Hematopoietic multipotent progenitor cell treated with erythropoietin and hydrocortisone succinate and interleukin-3 and kit ligand, for 8 days (in vitro differentiated cells): Measurements from ENCODE around the gene SH2D7.

Experiments used
- DNase-seq: peaks from one replicate; pipeline ENCODE4 v3.0.0-alpha.2; 2015

The SH2D7 gene

DNA sequence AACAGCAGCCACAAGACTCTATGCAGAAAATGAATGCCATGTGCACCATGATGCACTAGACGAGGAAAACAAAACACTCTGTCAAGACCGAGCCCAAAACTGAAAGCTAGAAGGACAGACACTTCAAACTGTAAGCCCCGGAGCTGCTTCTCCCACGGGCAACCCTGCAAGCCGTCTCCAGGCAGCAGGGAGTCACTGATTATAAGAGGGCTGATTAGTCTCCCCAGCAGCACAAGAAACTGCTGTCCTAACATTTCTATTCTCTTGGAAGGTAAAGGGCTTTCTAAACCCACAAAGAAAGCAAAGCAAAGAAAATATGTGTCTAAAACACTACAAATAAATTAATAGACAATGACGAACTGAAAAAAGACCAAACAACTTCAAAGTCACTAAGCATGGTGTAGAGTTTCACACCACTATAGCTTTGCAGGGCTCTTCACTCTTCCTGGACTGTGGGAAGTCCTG is 30.4 kb upstream of the SH2D7 start:
- peak; percentile 60 for DNase-seq

DNA sequence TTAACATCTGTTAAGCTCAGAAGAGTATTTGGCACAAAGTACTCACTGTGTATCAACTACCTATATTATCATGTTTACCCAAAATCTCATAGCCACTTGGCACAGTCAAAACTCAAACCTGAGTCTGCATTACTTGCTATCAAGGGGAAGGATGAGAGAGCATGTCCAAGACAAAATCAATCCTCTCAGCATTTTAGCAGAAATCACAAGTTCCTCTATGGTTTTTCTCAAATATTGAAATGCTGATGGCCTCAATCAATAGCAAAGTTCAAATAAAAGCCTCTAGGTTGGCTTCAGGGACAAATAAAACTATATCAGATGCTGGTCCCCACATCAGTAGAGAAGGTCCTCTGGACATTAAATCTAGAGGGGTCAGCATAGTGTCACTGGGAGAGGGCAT is 29.1 kb upstream of the SH2D7 start:
- no peak for DNase-seq

DNA sequence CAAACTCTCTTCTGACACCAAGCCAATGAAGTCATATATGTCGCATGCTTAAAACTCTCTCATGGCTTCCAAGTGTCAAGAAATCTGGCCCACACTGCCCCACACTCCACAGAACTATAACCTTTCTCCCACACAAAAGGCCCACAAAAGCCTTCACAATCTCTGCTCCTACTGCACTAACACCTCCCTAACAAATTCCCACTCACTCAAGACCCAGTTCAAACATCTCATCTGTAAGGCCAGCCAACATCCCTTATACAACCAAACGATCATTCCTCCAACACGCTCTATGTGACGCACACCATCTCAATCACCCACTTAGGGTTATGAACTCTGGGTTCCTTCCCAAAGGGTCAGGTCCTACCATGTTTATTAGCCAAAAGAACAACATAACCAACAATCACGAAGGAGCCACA is 28.4 kb upstream of the SH2D7 start:
- no peak for DNase-seq

DNA sequence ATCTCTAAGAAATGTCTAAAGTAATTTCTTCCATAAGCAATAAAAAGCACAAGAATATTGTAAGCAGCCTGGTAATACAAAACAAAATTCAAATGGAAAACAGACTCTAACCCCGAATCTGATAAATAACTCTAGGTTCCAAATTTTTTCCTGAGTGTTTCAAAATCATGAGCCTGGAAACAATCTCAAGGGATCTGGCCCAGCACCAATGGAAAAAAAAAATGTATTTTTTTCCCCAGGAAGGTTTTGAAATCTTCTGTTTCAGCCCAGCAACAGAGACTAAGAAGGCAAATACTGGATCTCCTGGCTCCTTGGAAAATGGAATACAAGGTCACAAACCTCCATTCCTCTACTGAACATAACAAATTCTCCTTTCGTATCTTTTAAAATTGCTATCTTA is 27.8 kb upstream of the SH2D7 start:
- no peak for DNase-seq

DNA sequence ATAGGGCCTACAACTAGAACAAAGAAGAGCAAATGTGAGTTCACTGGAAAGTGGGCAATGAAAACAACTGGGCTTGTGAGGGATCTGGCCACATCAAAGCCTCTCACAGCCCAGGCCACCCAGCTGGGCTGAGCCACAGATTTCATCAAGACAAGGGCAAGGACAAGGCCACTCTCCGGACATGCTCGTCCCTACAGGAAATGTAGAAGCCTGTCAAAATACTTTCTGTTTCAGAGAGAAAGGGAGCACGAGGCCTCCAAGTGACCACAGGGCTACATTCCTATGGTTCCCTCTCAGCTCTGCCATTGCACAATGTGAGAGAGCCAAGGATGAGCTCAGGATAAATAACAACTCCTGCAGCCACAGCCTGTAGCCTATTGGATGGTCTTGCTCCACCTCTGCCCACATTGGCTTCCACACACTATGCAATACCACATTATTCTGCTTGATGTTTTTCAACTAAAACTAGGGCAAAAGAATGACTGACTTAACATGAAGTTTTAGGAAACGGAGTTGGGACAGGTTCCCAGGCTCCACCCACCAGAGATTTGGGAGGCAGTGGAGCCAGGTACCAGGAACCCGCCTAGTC is 27.0 kb upstream of the SH2D7 start:
- no peak for DNase-seq

DNA sequence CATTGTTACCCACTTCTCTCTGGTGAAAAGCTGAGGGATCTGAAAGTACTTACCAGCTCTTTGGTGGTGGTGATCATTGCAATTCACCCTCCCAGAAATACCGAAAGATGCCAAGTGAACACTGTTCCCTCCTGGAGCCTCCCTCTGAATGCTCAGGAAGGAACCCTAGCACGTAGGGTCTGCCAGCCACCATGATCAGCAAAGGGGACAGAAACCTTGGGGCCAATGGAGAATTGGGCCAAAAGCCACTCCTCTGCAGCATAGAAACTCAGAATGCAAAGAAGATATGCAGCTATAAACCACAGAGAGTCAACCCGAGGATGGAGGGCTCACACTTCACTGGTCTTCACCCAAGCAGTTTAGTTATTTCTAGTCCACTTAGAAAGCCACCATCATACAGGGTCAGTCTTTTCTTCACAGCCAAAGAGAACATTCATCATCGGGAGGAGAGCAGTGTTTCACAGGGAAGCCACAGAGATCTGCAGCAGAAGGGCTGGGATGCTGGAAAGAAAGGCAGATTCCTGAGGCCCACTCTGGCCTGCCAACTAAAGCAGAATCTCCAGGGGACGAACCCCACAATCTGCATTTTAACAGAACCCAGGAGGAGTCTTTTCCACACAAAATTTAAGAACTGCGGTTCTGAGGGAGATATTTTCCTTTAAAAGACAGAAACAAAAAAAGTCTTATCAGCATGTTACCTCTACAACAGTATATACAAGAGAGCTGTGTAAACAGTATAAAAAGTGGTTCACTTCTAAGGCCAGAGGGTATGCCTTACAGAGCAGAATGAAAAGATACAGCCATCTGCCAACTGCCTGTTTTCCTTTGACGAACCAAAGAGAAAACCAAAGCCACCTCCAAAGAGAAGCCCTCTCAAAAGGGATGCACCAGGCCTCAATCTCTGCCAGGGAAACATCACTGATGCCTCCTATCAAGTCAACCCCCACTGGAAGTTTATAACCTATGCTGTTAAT is 26.1 kb upstream of the SH2D7 start:
- DNase-seq = no peak

DNA sequence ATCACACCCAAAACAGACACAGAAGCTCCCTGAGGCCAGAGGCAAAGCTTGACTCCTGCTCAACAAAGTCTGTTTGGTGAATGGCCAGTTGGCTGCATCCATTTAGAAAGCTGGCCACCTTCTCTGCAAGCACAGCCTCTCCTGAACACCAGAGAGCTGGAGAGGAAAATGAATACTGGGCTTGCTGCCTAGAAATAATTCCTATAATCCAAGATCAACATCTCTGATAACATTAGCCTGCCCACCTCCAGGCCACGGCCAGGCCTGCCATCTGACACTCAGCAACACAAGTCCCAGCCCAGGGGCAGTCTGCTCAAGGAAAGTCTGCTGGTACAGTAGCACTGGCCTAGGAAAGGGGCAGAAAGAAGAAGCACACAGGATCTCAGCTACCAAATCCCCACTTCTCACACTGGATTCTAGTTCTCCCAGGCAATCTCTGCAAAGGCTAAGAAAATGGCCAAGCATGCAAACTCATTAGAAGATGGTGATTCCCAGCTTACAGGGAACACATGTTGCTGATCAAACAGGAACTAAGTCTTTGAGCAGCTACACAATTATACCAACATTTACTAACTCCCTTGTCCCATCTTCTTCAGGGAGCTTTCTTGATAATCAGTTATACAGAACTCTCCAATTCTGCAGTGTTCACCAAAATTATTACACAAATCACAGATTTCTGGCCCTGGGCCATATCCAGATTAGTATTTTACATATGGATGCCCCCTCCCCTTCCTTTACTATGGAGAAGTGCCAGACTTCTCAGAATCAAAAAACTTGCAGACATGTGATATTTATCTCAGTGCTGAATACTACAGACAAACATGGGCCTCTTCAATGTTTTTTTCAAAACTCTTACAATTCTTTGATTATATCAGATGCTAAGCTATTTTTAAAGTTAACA is 24.8 kb upstream of the SH2D7 start:
- DNase-seq = no peak

DNA sequence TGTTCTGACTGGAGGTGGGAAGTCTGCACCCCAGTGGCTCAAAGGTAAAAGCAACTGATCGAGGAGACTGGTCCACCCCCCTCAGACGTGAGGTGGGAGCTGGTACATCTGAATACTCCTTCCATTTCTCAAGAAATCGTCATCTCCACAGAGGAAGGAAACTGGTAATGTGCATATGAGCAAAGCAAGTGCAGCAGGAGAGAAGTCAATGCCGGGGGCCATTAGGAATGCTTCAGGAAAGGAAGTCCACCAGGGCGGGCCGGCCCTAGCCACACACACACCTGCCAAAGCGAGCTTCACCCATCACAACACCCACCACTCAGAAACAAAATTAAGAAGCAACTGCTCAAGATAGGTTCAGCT is 23.3 kb upstream of the SH2D7 start:
- no peak for DNase-seq

DNA sequence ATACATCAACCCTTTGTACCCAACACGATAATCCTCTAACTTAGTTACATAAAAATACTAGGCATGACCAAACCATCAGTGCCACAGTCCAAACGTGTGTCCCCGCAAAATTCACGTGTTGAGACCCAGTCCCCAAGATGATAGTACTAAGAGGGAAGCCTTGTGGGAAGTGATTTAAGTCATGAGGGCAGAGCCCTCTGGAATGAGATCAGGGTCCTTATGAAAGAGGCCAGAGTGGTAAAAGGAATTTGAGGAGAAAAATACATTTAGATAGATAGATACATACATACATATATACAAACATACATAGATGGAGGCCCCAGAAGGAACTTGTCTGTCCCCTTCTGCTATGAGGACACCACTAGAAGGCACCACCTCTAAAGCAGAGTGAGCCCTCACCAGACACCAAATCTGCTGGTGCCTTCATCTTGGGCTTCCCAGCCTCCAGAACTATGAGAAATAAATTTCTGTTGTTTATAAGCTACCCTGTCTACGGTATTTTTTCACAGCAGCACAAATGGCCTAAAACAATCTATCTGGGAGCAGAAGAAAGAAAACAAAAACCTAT is 22.8 kb upstream of the SH2D7 start:
- no peak for DNase-seq

DNA sequence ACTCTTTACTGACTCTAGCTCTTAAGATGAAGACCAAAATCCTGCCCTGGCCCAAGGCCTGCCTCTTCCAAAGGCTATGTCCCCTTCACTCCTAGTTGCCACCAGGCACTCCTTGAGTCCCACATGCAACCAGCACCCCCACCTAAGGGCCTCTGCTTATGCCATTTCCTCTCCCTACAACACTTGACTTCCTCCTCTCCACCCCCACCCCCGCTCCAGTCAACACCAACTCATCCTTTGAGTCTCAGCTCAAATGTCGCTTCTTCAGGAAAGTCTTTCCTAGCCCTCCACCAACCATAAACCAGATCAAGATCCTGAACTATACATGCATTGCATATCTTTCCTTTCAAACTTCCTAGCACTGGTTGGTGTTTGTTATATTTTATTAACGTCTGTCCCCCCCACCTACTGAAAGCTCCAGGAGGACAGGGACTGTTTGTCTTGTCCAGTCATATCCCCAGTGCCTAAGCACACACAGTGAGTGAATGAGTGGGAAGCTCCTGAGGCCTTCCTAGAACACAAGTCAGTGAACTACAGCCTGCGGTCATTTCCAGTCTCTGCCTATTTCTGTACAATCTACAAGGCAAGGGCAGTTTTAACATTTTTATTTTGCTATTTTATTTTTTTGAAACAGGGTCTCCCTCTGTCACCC is 22.2 kb upstream of the SH2D7 start:
- no peak for DNase-seq

DNA sequence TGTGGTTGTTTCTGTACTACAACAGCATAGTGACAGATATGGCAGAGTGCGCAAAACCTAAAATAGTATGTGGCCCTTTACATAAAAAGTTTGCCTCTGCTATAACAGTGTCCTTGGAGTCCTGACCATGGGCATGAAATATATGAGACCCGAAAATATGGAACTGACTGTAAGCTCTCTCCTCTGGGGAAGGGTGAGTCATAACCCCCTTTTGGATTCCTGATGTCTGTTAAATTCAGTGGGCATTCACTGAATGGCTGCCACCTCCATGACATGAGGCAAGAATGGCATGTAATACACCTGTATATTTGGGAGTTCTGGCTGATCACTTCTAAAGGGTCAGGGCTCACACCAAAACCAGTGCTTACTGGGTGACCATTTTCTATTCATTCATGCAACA is 21.0 kb upstream of the SH2D7 start:
- DNase-seq = no peak

DNA sequence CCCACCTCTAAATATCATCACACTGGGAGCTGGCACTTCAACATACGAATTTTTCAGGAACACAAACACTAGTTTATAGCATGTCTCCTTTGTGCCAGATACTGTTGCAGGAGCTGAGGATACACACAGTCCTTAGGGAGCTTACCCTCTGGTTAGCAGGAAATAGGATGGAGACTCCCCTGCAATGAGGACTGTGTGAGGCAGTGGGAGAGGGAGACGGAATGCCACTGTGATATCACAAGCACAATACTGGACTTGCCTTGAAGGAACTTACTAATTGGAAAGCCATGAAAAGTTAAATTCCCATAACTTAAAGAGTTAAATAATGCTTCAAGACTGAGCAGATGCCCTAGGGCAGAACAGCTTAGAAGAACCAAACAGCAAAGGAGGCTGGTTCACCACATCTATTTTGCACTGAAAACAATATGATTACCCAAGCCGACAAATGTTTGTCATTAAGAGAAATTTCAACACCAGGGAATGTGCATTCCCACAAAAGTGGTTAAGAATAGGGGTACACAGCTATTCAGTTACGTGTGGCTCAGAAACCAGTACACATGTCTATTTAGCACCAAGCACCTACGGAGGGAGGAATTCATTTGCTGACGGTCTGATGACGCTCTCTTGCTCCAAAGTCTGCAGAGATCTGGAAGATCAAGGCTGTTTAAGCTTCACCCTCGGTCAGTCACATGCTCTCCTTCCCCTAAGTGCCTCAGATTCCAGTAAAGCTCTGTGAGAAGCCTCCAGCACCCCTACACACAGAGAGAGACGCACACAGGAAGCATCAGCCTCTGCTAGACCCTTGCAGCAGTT is 20.1 kb upstream of the SH2D7 start:
- DNase-seq = no peak

DNA sequence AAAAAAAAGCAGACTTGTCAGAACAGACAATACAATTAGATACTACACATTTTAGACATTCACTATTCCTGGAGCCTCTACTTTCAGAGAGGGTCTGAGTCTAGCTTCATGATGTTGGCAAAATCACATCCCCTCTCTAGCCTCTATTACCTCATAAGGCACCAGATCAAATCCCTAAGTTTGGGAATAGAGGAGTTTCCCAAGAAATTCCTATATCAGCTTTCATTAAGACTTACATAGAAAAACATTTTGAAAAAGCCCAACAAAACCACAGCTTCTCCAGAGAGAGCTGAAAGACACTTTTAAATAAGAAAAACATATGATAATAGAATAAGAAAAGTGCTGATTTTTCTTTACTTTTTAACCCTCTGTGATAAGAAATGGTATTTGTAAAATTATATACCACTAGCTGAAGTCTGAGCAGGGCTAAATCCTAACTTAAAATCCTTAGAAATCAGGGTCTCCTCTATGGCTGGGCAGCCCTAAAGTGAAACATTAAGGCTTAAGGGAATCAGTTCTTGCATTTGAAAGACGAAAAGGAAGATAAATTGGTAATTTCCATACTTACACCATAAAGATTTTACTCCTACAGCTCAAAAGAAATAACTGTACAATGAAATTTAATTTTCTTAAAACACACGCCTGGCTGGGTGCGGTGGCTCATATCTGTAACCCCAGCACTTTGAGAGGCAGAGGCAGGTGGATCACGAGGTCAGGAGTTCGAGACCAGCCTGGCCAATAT is 19.1 kb upstream of the SH2D7 start:
- DNase-seq = no peak

DNA sequence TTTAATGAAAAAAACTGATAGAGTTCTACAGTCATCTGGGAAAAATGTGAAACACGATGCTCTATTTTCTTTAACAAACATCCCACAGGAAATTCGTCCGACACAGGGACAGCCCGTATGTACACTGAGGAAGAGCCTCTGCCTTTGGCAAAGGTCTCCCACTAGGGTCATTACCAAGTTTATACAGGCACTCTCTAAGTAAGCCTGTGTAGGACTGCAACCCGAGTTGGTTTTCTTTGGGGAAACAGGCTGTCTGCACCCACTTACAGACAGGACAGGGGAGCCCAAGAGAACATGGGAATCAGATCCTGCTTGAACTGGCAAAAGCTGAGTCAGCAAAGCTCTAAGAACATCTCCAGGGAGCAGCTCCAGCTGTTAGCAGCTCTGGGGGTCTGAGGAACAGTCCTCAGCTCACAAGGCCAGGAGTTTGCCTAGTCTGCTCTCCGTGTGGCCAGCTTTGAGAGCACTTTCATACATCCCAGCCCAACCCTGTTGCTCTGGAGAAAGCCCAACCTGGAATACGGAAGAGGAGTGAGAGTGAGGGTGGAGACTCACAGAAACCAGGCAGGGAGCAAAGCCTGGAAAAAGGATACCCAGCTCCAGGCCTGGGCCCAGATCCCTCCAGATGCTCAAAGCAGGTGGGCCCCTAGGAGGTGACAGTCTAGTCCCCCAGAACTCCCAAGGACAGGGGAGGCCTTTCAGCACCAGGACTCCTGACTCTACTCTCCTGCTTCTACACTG is 16.7 kb upstream of the SH2D7 start:
- DNase-seq = no peak

DNA sequence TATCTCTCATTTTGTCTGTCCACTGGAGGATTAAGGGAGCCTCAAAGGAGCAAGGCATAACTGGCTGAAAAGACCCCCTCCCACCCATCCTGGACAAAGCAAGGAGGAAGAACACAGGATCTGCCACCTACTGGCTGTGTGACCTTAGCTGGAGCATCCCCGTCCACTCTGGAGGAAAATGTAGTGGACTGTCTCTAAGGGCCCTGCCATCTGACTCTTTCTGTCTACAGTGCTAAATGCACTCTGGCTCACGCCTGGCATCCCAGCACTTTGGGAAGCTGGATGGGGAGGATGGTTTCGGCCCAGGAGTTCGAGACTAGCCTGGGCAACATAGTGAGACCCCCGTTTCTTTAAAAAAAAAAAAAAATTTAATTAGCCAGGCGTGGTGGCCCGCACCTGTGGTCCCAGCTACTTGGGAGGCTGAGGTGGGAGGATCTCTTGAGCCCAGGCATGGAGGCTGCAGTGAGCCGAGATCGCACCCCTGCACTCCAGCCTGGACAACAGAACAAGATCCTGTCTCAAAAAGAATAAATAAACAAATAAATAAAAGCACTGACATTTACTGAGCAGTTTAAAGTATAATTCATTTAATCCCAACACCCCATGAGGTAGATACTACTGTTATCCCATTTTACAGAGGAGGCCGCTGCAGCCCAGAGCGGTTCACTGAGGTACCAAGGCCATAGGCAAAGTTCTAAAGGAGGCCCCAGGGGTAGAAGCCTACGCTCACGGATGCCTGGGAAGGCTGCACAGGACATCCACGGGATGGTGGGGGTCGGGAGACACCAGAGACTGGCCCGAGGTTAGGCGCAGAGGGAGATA is 15.9 kb upstream of the SH2D7 start:
- no peak for DNase-seq

DNA sequence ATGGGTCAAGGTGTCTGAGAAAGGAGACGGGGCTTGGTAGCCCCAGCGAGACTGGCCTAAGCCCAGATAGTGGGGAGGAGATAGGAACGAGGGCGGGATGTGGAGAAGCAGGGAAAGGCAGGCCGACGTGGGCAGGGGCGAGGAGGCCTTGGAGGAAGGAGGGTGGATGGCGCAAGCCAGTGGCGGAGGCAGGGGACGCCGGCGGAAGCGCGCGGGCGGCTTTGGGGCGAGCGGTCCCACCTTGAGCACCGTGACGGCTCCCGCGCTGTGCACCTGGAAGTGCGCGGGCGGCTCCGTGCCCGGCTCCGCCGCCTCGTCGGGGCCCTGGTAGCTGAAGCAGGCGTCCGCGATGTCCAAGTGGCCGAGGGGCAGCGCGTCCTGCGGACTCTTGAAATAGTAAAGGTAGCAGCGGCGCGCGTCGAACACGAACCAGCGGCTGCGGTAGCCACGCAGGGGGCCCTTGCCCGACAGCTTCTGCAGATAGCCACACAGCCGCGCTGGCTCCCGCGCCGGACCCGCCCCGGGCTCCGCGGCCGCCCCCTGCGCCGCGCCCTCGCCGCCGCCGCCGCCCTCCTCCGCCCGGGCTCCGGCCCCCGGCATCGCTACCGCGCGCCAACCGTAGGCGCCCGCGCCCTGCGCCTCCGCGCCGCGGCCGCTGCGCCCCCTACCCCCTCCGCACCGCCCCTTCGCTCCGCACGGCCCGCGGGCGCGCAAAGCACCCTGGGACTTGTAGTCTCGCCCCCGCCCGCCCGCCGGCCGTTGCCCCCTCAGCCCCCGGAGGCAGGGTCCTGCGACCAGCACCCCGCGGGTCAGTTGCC is 15.1 kb upstream of the SH2D7 start, which contains the start of gene TBC1D2B:
TSS of gene TBC1D2B (minus strand) at position 659 of the 818 bp plus-strand sequence. CDS start at position 600, 59 bp downstream.
- DNase-seq = peak; percentile 44

DNA sequence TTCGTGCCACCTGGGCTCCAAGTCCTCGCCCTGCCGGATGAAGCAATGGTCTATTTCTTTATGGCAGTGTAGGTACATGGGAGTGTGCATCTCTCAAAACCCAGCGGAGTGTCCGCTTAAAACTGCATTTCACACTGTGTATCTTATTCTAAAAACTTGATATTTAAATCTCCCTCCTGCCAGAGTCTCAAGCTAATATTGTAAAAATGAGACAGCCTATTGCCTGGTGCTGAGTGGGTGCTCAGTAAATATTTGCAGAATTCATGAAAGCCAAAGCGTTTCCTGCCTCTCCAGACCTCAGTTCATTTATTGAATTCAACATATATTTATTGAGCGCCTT is 14.5 kb upstream of the SH2D7 start:
- no peak for DNase-seq
